ENCODE measurements around the gene MPL. TPM values are rescaled to one million over a fixed set of nuclear protein-coding genes. Genes with fewer than 3 reads are reported as not detected.
A peak's percentile ranks its signal among the peaks of the same experiment; 100 is the strongest.

The MPL gene
- total and polyA plus RNA-seq, 2 of the 13 experiments (the other 11 are each of a cell fraction or from before 2014, with no cell fraction given), result not detected

GRCh38 chr1:43348809-43349593 lies 11.4 kb downstream of the MPL start (continued):
- TF ChIP-seq ZNF776 (CRISPR knock-in tag; IDR thresholded peaks at IDR 0.05) (no peak; the same call in 1 of the 2 replicates), ARNTL (CRISPR knock-in tag; IDR thresholded peaks at IDR 0.05) (peak; percentile 52; the same call in 1 of the 2 replicates), KAT8 (CRISPR knock-in tag; IDR thresholded peaks at IDR 0.05) (peak; percentile 81), FLYWCH1 (CRISPR knock-in tag; IDR thresholded peaks at IDR 0.05) (no peak), ARID5B (CRISPR knock-in tag; IDR thresholded peaks at IDR 0.05) (peak; percentile 21; the same call in 1 of the 2 replicates), KAT7 (CRISPR knock-in tag; IDR thresholded peaks at IDR 0.05; ENCODE audit: borderline replicate concordance) (peak; percentile 39; the same call in 1 of the 2 replicates), SNAPC2 (CRISPR knock-in tag; IDR thresholded peaks at IDR 0.05) (no peak), NFKBIZ (CRISPR knock-in tag; IDR thresholded peaks at IDR 0.05) (no peak), TFE3 (CRISPR knock-in tag; IDR thresholded peaks at IDR 0.05) (0 out of 2 replicates have a peak, but pooled peaks have one; percentile 24), ZNF747 (CRISPR knock-in tag; IDR thresholded peaks at IDR 0.05; ENCODE audit: borderline replicate concordance) (no peak), YY1 (IDR thresholded peaks at IDR 0.05; ENCODE audit: insufficient read depth, insufficient replicate concordance, low read depth, low read length) (no peak), FOXC1 (CRISPR knock-in tag; IDR thresholded peaks at IDR 0.05; ENCODE audit: borderline replicate concordance) (no peak; the same call in none of the 2 replicates), ZNF549 (CRISPR knock-in tag; IDR thresholded peaks at IDR 0.05) (peak; percentile 56; the same call in 1 of the 2 replicates), MEF2D (CRISPR knock-in tag; IDR thresholded peaks at IDR 0.05) (no peak; the same call in 1 of the 2 replicates), MTF2 (CRISPR knock-in tag; IDR thresholded peaks at IDR 0.05; ENCODE audit: borderline replicate concordance) (0 out of 2 replicates have a peak, but pooled peaks have one; percentile 53), RFX1 (IDR thresholded peaks at IDR 0.05) (no peak; the same call in 1 of the 2 replicates), TFAP4 (IDR thresholded peaks at IDR 0.05; ENCODE audit: borderline replicate concordance, low read depth) (0 out of 2 replicates have a peak, but pooled peaks have one; percentile 9), AHR (CRISPR knock-in tag; IDR thresholded peaks at IDR 0.05) (0 out of 2 replicates have a peak, but pooled peaks have one; percentile 25), ZNF792 (CRISPR knock-in tag; IDR thresholded peaks at IDR 0.05) (no peak), HIC2 (CRISPR knock-in tag; IDR thresholded peaks at IDR 0.05; ENCODE audit: low read depth) (no peak)

All from HepG2 (cell line).